Endothelial cell of umbilical vein (primary cell): ENCODE results near the gene NTRK2. TPM values are rescaled to one million over a fixed set of nuclear protein-coding genes. Genes with fewer than 3 reads are reported as not detected.

ENCODE experiments used
- BruUV-seq: library from RNA; stranded (reverse); fragments of 400-500 nt; replicated peaks from 2 replicates; lab custom pipeline; 2021; lab: Mats Ljungman, UMichigan
- CTCF ChIA-PET: fragments of 300-600, 350-600 bp; sonication (Branson Sonifier 250); formaldehyde crosslinking; loops from one replicate; lab custom pipeline; 2021; ENCODE audit warnings: antibody characterized with exemption, inconsistent platforms; lab: Charles Lee
- POLR2A ChIA-PET: fragments of 300-600, 350-600 bp; sonication (Branson Sonifier 250); formaldehyde crosslinking; loops from one replicate; lab custom pipeline; 2021; ENCODE audit warnings: antibody characterized with exemption, inconsistent platforms; lab: Charles Lee
- DNase-seq: peaks from one replicate; pipeline ENCODE4 v3.0.0-alpha.2; 2011; ENCODE audit warnings: low read depth, low spot score
- FAIRE-seq: peaks from 2 replicates; lab custom pipeline; 2011; peaks lifted over from hg19 to GRCh38; lab: Jason Lieb, UNC
- H2AFZ ChIP-seq: 2 replicates; pipeline ENCODE4 v1.6.0; 2012; ENCODE audit warnings: low read depth, low read length, control low read depth, inconsistent platforms
- H3K27ac ChIP-seq: 2 replicates; pipeline ENCODE4 v1.5.1; 2011; ENCODE audit warnings: low read depth, mild to moderate bottlenecking, control low read depth, low read length, moderate library complexity; ENCODE audit not compliant: insufficient read depth
- H3K27me3 ChIP-seq, 2 experiments: 2 replicates each; pipeline versions ENCODE4 v1.6.0 to v1.6.1; 2011; ENCODE audit warnings: low read length in 2 of 2, mixed read lengths in 1 of 2; ENCODE audit not compliant: control insufficient read depth in 2 of 2, insufficient read depth in 2 of 2
- H3K36me3 ChIP-seq, 2 experiments: 2 replicates in 1 of 2; 3 replicates in 1 of 2; pipeline ENCODE4 v1.5.1; 2011; ENCODE audit warnings: low read length in 2 of 2, mild to moderate bottlenecking in 1 of 2, moderate library complexity in 1 of 2; ENCODE audit not compliant: control insufficient read depth in 2 of 2, insufficient read depth in 2 of 2; ENCODE audit errors: extremely low read depth in 1 of 2
- H3K4me1 ChIP-seq: 3 replicates; pipeline ENCODE4 v1.5.1; 2011; ENCODE audit warnings: mild to moderate bottlenecking, low read length; ENCODE audit not compliant: control insufficient read depth, insufficient read depth; ENCODE audit errors: extremely low read depth
- H3K4me2 ChIP-seq: 2 replicates; pipeline ENCODE4 v1.6.1; 2011; ENCODE audit warnings: low read length, control low read depth, mixed read lengths; ENCODE audit not compliant: insufficient read depth
- H3K4me3 ChIP-seq, 3 experiments: fragments of 200-600 bp in 1 of 3; sonication (generic), shearing (Covaris generic) in 1 of 3; replicated peaks in 1 of 3; 2 replicates each; pipeline ENCODE4 v1.5.1; 2011 to 2016; ENCODE audit warnings: control low read depth in 3 of 3, low read length in 3 of 3, mild to moderate bottlenecking in 2 of 3, inconsistent platforms in 1 of 3, low read depth in 1 of 3, moderate library complexity in 1 of 3; ENCODE audit not compliant: insufficient read depth in 1 of 3
- H3K79me2 ChIP-seq: 2 replicates; pipeline ENCODE4 v1.6.0; 2012; ENCODE audit warnings: low read length, inconsistent platforms; ENCODE audit not compliant: control insufficient read depth, insufficient read depth
- H3K9ac ChIP-seq: replicated peaks from 2 replicates; pipeline ENCODE3; 2011; ENCODE audit warnings: low read length, control low read depth; ENCODE audit not compliant: insufficient read depth; ENCODE audit errors: extremely low read depth
- H3K9me1 ChIP-seq: replicated peaks from 3 replicates; pipeline ENCODE4 v1.6.0; 2011; ENCODE audit warnings: mild to moderate bottlenecking, low read length; ENCODE audit not compliant: control insufficient read depth, insufficient read depth; ENCODE audit errors: extremely low read depth
- H3K9me3 ChIP-seq: replicated peaks from 2 replicates; pipeline ENCODE4 v1.5.1; 2012; ENCODE audit warnings: low read length, inconsistent platforms; ENCODE audit not compliant: control insufficient read depth, insufficient read depth
- H4K20me1 ChIP-seq: replicated peaks from 2 replicates; pipeline ENCODE3; 2011; ENCODE audit warnings: mild to moderate bottlenecking, low read length; ENCODE audit not compliant: control insufficient read depth, insufficient read depth; ENCODE audit errors: extremely low read depth
- CTCF ChIP-seq, 2 donors: IDR thresholded peaks; 1 replicate in 1 of 2; 2 replicates in 1 of 2; pipeline ENCODE4 v1.5.1; 2011; ENCODE audit warnings: low read length in 2 of 2, mild to moderate bottlenecking in 2 of 2, moderate library complexity in 2 of 2, control low read depth in 1 of 2, inconsistent platforms in 1 of 2, low read depth in 1 of 2; ENCODE audit not compliant: insufficient read depth in 1 of 2; ENCODE audit errors: extremely low read depth in 1 of 2
- EZH2 ChIP-seq: IDR thresholded peaks from 2 replicates; pipeline ENCODE4 v1.6.1; 2012; ENCODE audit warnings: borderline replicate concordance, low read depth, mild to moderate bottlenecking, moderate library complexity, low read length, inconsistent platforms; ENCODE audit not compliant: severe bottlenecking
- FOS ChIP-seq: IDR thresholded peaks from 2 replicates; pipeline ENCODE4 v1.6.1; 2011; ENCODE audit warnings: mild to moderate bottlenecking, low read length, moderate library complexity, borderline replicate concordance; ENCODE audit not compliant: insufficient read depth
- GATA2 ChIP-seq: IDR thresholded peaks from 2 replicates; pipeline ENCODE4 v1.7.0; 2011; ENCODE audit warnings: low read depth, mild to moderate bottlenecking, moderate library complexity, mixed read lengths, low read length; ENCODE audit not compliant: insufficient read length, insufficient read depth
- JUN ChIP-seq: IDR thresholded peaks from 2 replicates; pipeline ENCODE4 v1.6.1; 2011; ENCODE audit warnings: borderline replicate concordance, low read depth; ENCODE audit not compliant: insufficient read length, insufficient read depth
- MAX ChIP-seq: IDR thresholded peaks from 2 replicates; pipeline ENCODE4 v1.6.1; 2011; ENCODE audit not compliant: insufficient read depth, insufficient read length
- MYC ChIP-seq: IDR thresholded peaks from one replicate; pipeline ENCODE4 v1.6.1; 2011; ENCODE audit warnings: mild to moderate bottlenecking, low read depth, low read length
- POLR2A ChIP-seq: IDR thresholded peaks from 2 replicates; pipeline ENCODE4 v1.6.1; 2012; ENCODE audit warnings: low read depth, mild to moderate bottlenecking, control low read depth, low read length
- POLR2AphosphoS5 ChIP-seq: IDR thresholded peaks from 2 replicates; pipeline ENCODE4 v1.6.1; 2012; ENCODE audit warnings: low read depth, mild to moderate bottlenecking, control low read depth, low read length, moderate library complexity; ENCODE audit not compliant: insufficient read depth
- dilution Hi-C: fragments of 300-500 bp; cut with MboI; formaldehyde crosslinking; loops from one replicate; pipeline ENCODE4 v1.15.0; 2019; ENCODE audit warnings: low sequenced_read_pairs; ENCODE audit not compliant: extremely low pct_ligation_motif_present
- intact Hi-C: fragments of 100-400 bp; cut with micrococcal nuclease; formaldehyde crosslinking; loops from one replicate; pipeline ENCODE4 v1.10.0; 2022
- polyA plus RNA-seq, 4 experiments: library from polyadenylated mRNA; depleted of rRNA in 3 of 4; stranded (reverse) in 3 of 4; unstranded in 1 of 4; fragments of >200 nt; gene quantifications; 2 replicates each; pipeline versions ENCODE4 v1.2.1 to v1.2.3, GENCODE V29; 2011 to 2012; ENCODE audit warnings: missing spikeins in 1 of 4
- total RNA-seq: library from RNA; stranded (reverse); gene quantifications from 2 replicates; pipeline ENCODE4 v1.2.3, GENCODE V29; 2021

The NTRK2 gene
- total and polyA plus RNA-seq, 2 donors (not counting 3 experiments of a cell fraction or from before 2014, with no cell fraction given) = 0.01 to 0.13 TPM

- dilution Hi-C loops (no loop called here), intact Hi-C loops (no loop called here)
- no peak for FAIRE-seq
- DNase-seq = no peak
- H3K4me1 ChIP-seq = no peaks in the 10 kb centered on the region
- no peaks in the 10 kb centered on the region for H3K36me3 ChIP-seq
- H3K79me2 ChIP-seq = no peaks in the 10 kb centered on the region
- no peak for TF ChIP-seq POLR2A
- no peak for TF ChIP-seq POLR2AphosphoS5
- no peak for TF ChIP-seq MAX
- no peak for TF ChIP-seq CTCF (IDR thresholded peaks at IDR 0.05; ENCODE audit: extremely low read depth in 1 of 2, insufficient read depth in 1 of 2, low read depth in 1 of 2, low read length in 2 of 2)
- TF ChIP-seq GATA2 = no peak
- TF ChIP-seq FOS = no peak
- no peak for TF ChIP-seq MYC
- TF ChIP-seq JUN = no peak
- no peak for TF ChIP-seq EZH2
- POLR2A ChIA-PET = no interaction called here
- H3K4me2 ChIP-seq = no peak overlapping the region
- H3K27ac ChIP-seq = no peak overlapping the region
- H3K9me3 ChIP-seq = no peaks in the 10 kb centered on the region
- no peaks in the 10 kb centered on the region for H3K27me3 ChIP-seq
- no TSS peak for BruUV-seq
- CTCF ChIA-PET = no interaction called here
- no peaks in the 10 kb centered on the region for H4K20me1 ChIP-seq
- no peak overlapping the region for H3K4me3 ChIP-seq
- no peaks in the 10 kb centered on the region for H3K9me1 ChIP-seq
- no peak overlapping the region for H2AFZ ChIP-seq
- H3K9ac ChIP-seq = no peak overlapping the region
Measured at GRCh38 chr9:84647699-84648098, 21.8 kb upstream of the NTRK2 start.
